Measurements from ENCODE around the gene GOLGB1.

GRCh38 chr3:121659586-121659985 lies 90.0 kb downstream of the GOLGB1 start:
- TF ChIP-seq MXI1 (IDR thresholded peaks at IDR 0.05; ENCODE audit: borderline replicate concordance, low read depth, low read length) (no peak), POLR2A (IDR thresholded peaks at IDR 0.05; ENCODE audit: low read depth, low read length) (no peak), CTCF (conservative IDR thresholded peaks at IDR 0.05; ENCODE audit: low read depth, low read length) (no peak), SMC3 (IDR thresholded peaks at IDR 0.05; ENCODE audit: low read depth, low read length) (no peak), RFX5 (IDR thresholded peaks at IDR 0.05; ENCODE audit: low read depth, low read length) (no peak), MAFK (IDR thresholded peaks at IDR 0.05; ENCODE audit: low read depth, low read length) (no peak), CEBPB (IDR thresholded peaks at IDR 0.05; ENCODE audit: low read depth, low read length) (no peak), USF2 (IDR thresholded peaks at IDR 0.05; ENCODE audit: low read depth, low read length) (no peak), MAZ (IDR thresholded peaks at IDR 0.05; ENCODE audit: borderline replicate concordance, low read depth, low read length) (no peak)
